SU-DHL-6 (cell line): Measurements from ENCODE around the gene NIM1K.

Experiments used
- EZH2phosphoT487 ChIP-seq: fragments of 200-600 bp; sonication (generic), shearing (Covaris generic); conservative IDR thresholded peaks from 2 replicates; pipeline ENCODE4 v1.6.1; 2018; ENCODE audit warnings: mild to moderate bottlenecking, antibody characterized with exemption, low read length, moderate library complexity, mixed read lengths
- TF ChIP-seq, protein P1 (sequence below): fragments of 200-600 bp; sonication (generic); IDR thresholded peaks from one replicate; pipeline ENCODE4 v1.5.1; 2017; ENCODE audit warnings: antibody characterized with exemption, mild to moderate bottlenecking, low read length, moderate library complexity; ENCODE audit not compliant: insufficient read depth, poor library complexity, severe bottlenecking

DNA sequence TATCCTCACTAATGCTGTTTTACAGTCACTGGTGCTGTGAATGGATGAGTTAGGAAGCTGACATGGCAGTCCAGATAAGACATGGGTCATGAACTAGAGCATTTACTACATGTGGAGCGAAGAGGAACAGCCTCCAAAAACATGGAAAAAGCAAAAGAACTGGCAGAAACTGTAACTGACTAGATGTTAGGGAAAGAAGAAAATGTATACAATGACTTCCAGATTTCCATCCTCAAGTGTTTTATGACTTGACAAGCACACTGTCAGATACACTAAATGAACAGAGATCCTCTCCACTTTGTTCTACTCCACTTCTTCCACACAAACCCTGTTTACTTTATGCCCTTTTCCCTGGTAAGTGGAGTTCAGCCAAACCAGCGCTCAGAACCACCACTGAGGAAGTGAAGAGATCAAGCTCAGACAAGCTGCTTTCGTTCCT, 109.6 kb downstream of the NIM1K start:
- TF ChIP-seq, protein P1, sequence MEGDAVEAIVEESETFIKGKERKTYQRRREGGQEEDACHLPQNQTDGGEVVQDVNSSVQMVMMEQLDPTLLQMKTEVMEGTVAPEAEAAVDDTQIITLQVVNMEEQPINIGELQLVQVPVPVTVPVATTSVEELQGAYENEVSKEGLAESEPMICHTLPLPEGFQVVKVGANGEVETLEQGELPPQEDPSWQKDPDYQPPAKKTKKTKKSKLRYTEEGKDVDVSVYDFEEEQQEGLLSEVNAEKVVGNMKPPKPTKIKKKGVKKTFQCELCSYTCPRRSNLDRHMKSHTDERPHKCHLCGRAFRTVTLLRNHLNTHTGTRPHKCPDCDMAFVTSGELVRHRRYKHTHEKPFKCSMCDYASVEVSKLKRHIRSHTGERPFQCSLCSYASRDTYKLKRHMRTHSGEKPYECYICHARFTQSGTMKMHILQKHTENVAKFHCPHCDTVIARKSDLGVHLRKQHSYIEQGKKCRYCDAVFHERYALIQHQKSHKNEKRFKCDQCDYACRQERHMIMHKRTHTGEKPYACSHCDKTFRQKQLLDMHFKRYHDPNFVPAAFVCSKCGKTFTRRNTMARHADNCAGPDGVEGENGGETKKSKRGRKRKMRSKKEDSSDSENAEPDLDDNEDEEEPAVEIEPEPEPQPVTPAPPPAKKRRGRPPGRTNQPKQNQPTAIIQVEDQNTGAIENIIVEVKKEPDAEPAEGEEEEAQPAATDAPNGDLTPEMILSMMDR, result no peak
- no peak for TF ChIP-seq EZH2phosphoT487
